Smooth muscle cell (in vitro differentiated cells): Measurements from ENCODE around the gene ATPAF2. TPM values are rescaled to one million over a fixed set of nuclear protein-coding genes. Genes with fewer than 3 reads are reported as not detected.

Source experiments
- DNase-seq: peaks from one replicate; lab custom pipeline; 2025; ENCODE audit not compliant: unreplicated experiment; lab: John Stamatoyannopoulos, UW
- H2AFZ ChIP-seq: fragments of 200-600 bp; sonication (generic); 2 replicates; pipeline ENCODE4 v1.6.0; 2016; ENCODE audit warnings: antibody characterized with exemption, low read depth, mild to moderate bottlenecking
- H3F3A ChIP-seq: fragments of 200-600 bp; sonication (generic); 2 replicates; pipeline ENCODE4 v1.6.0; 2017; ENCODE audit warnings: antibody characterized with exemption, low read depth
- H3K27ac ChIP-seq: fragments of 200-600 bp; sonication (generic); 2 replicates; pipeline ENCODE4 v1.5.1; 2016; ENCODE audit warnings: low read depth, mild to moderate bottlenecking
- H3K27me3 ChIP-seq: fragments of 200-600 bp; sonication (generic); 2 replicates; pipeline ENCODE4 v1.6.1; 2016; ENCODE audit warnings: low read depth, mild to moderate bottlenecking
- H3K36me3 ChIP-seq: fragments of 200-600 bp; sonication (generic); 2 replicates; pipeline ENCODE4 v1.5.1; 2016; ENCODE audit warnings: low read depth
- H3K4me1 ChIP-seq: fragments of 200-600 bp; sonication (generic); 2 replicates; pipeline ENCODE4 v1.5.1; 2016; ENCODE audit warnings: low read depth
- H3K4me2 ChIP-seq: fragments of 200-600 bp; sonication (generic); 2 replicates; pipeline ENCODE4 v1.6.0; 2016; ENCODE audit warnings: mild to moderate bottlenecking
- H3K4me3 ChIP-seq: fragments of 200-600 bp; sonication (generic); 2 replicates; pipeline ENCODE4 v1.5.1; 2016; ENCODE audit warnings: mild to moderate bottlenecking
- H3K79me2 ChIP-seq: fragments of 200-600 bp; sonication (generic); 2 replicates; pipeline ENCODE4 v1.6.0; 2016; ENCODE audit warnings: low read depth, mild to moderate bottlenecking
- H3K9ac ChIP-seq: fragments of 200-600 bp; sonication (generic); 2 replicates; pipeline ENCODE4 v1.6.0; 2016; ENCODE audit warnings: low read depth
- H3K9me3 ChIP-seq: fragments of 200-600 bp; sonication (generic); replicated peaks from 2 replicates; pipeline ENCODE4 v1.5.1; 2016; ENCODE audit warnings: low read depth
- H4K20me1 ChIP-seq: fragments of 200-600 bp; sonication (generic); 2 replicates; pipeline ENCODE4 v1.6.0; 2016; ENCODE audit warnings: low read depth
- CTCF ChIP-seq: fragments of 200-600 bp; sonication (generic); IDR thresholded peaks from 2 replicates; pipeline ENCODE4 v1.5.1; 2017; ENCODE audit warnings: borderline replicate concordance, mild to moderate bottlenecking, antibody characterized with exemption; ENCODE audit not compliant: insufficient read depth, poor library complexity, severe bottlenecking
- WGBS: methylation state at CpG from one replicate; pipeline ENCODE4 v1.1.7; 2016; ENCODE audit warnings: low lambda C conversion rate; 5-methylcytosine and 5-hydroxymethylcytosine counted together
- polyA plus RNA-seq: library from polyadenylated mRNA; unstranded; fragments of >200 nt; fragmentation: Nextera tagmentation; extraction: Ambion mirVana; gene quantifications from 2 replicates; pipeline ENCODE4 v1.2.1, GENCODE V29; 2016
- total RNA-seq: library from RNA; depleted of rRNA; stranded (reverse); fragments of >200 nt; gene quantifications from 2 replicates; pipeline ENCODE4 v1.2.3, GENCODE V29; 2014

ATPAF2 gene
- total and polyA plus RNA-seq, 2 experiments from 2014 or later = 31.0 to 32.3 TPM

DNA sequence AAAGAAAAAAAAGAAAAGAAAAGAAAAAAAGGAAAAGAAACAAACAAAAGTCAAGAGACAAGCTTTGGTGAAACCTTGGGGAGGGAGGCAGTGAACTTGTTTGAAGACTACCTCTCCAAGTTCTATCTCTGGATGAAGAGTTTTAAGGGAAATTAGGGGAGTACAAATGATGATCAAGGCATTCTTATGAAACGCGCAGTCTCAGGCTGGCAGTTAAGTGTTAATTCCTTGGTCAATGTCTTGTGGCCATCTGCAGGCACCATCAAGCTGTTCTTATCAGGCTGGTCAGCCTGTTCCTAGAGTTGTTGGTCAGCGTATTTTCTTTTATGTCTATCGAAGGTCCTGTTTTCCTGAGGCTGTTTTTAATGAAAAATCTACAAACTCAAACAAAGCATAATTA is 40.6 kb upstream of the ATPAF2 start:
- Histone ChIP-seq H3K79me2 (no peaks in the 10 kb centered on the region), H3K4me1 (no peaks in the 10 kb centered on the region), H3K27me3 (no peaks in the 10 kb centered on the region), H3K9me3 (no peaks in the 10 kb centered on the region), H3K4me3 (no peak overlapping the region), H4K20me1 (no peaks in the 10 kb centered on the region), H2AFZ (no peak overlapping the region), H3K27ac (no peak overlapping the region), H3K9ac (no peak overlapping the region), H3K36me3 (no peaks in the 10 kb centered on the region), H3F3A (no peaks in the 10 kb centered on the region), H3K4me2 (no peak overlapping the region)
- TF ChIP-seq CTCF = no peak
- no peak for DNase-seq
- 75% methylated on average over 4 of the region's 4 CpGs for WGBS

GRCh38 chr17:18076936-18077335 is 38.0 kb upstream of the ATPAF2 start:
- WGBS = 84% methylated on average over 7 of the region's 7 CpGs
- Histone ChIP-seq H4K20me1 (no peaks in the 10 kb centered on the region), H3K4me1 (no peaks in the 10 kb centered on the region), H3F3A (no peaks in the 10 kb centered on the region), H3K36me3 (no peaks in the 10 kb centered on the region), H3K27me3 (no peaks in the 10 kb centered on the region), H3K9ac (no peak overlapping the region), H3K4me3 (no peak overlapping the region), H3K4me2 (no peak overlapping the region), H3K27ac (no peak overlapping the region), H3K79me2 (no peaks in the 10 kb centered on the region), H2AFZ (no peak overlapping the region), H3K9me3 (no peaks in the 10 kb centered on the region)
- no peak for DNase-seq
- no peak for TF ChIP-seq CTCF

GRCh38 chr17:18074566-18075272 is 35.8 kb upstream of the ATPAF2 start:
- no peak for DNase-seq
- no peaks in the 10 kb centered on the region for H3K9me3 ChIP-seq
- H3K9ac ChIP-seq = no peak overlapping the region
- H3F3A ChIP-seq = no peaks in the 10 kb centered on the region
- TF ChIP-seq CTCF = no peak
- no peak overlapping the region for H2AFZ ChIP-seq
- H3K4me1 ChIP-seq = peaks cover 8% of the 10 kb centered on the region
- H3K4me3 ChIP-seq = no peak overlapping the region
- WGBS = 94% methylated on average over 6 of the region's 6 CpGs
- no peaks in the 10 kb centered on the region for H4K20me1 ChIP-seq
- H3K27ac ChIP-seq = no peak overlapping the region
- H3K36me3 ChIP-seq = no peaks in the 10 kb centered on the region
- no peaks in the 10 kb centered on the region for H3K27me3 ChIP-seq
- no peak overlapping the region for H3K4me2 ChIP-seq
- no peaks in the 10 kb centered on the region for H3K79me2 ChIP-seq

GRCh38 chr17:18071751-18072150 is 32.8 kb upstream of the ATPAF2 start:
- Histone ChIP-seq H3K4me2 (no peak overlapping the region), H2AFZ (no peak overlapping the region), H3K4me3 (no peak overlapping the region), H3K9me3 (no peaks in the 10 kb centered on the region), H3F3A (no peaks in the 10 kb centered on the region), H3K36me3 (no peaks in the 10 kb centered on the region), H3K4me1 (peaks cover 8% of the 10 kb centered on the region), H3K9ac (no peak overlapping the region), H3K27me3 (no peaks in the 10 kb centered on the region), H3K79me2 (no peaks in the 10 kb centered on the region), H3K27ac (no peak overlapping the region), H4K20me1 (no peaks in the 10 kb centered on the region)
- no peak for DNase-seq
- TF ChIP-seq CTCF = no peak
